CD4-positive, alpha-beta T cell (primary cell): ENCODE measurements around the gene ECM1. TPM values are rescaled to one million over a fixed set of nuclear protein-coding genes. Genes with fewer than 3 reads are reported as not detected.
A peak's percentile ranks its signal among the peaks of the same experiment; 100 is the strongest.

ENCODE experiments used
- ATAC-seq: fragments of 200-7000 bp; cut with Tn5 transposase; one replicate; pipeline ENCODE4 v1.10.0; 2022; ENCODE audit warnings: mild to moderate bottlenecking; ENCODE audit not compliant: poor library complexity
- CTCF ChIA-PET: fragments of 350-600 bp; sonication (Branson Sonifier 250); formaldehyde crosslinking; loops from one replicate; lab custom pipeline; 2021; ENCODE audit warnings: antibody characterized with exemption, inconsistent platforms; lab: Charles Lee
- POLR2A ChIA-PET: fragments of 350-600 bp; sonication (Branson Sonifier 250); formaldehyde crosslinking; loops from one replicate; lab custom pipeline; 2021; ENCODE audit warnings: antibody characterized with exemption, inconsistent platforms; lab: Charles Lee
- DNase-seq, 14 experiments: peaks; one replicate each; pipeline ENCODE4 v3.0.0-alpha.2; 2013 to 2020; ENCODE audit warnings: mixed read lengths in 2 of 14
- H3K27ac ChIP-seq, 2 donors: one replicate each; pipeline versions ENCODE4 v1.5.1 to v1.7.0; 2013; ENCODE audit warnings: low read length in 2 of 2, low read depth in 1 of 2, mild to moderate bottlenecking in 1 of 2
- H3K27me3 ChIP-seq, 2 experiments: 1 replicate in 1 of 2; 2 replicates in 1 of 2; pipeline versions ENCODE4 v1.6.1 to v1.7.0; 2013; ENCODE audit warnings: low read length in 2 of 2, control low read depth in 1 of 2, mild to moderate bottlenecking in 1 of 2, moderate library complexity in 1 of 2; ENCODE audit not compliant: insufficient read depth in 2 of 2, control insufficient read depth in 1 of 2
- H3K36me3 ChIP-seq: one replicate; pipeline ENCODE4 v1.6.1; 2013; ENCODE audit warnings: low read length, control low read depth; ENCODE audit not compliant: insufficient read depth
- H3K4me1 ChIP-seq: one replicate; pipeline ENCODE4 v1.6.1; 2013; ENCODE audit warnings: low read length, control low read depth; ENCODE audit not compliant: insufficient read depth
- H3K4me3 ChIP-seq: one replicate; pipeline ENCODE4 v1.5.1; 2013; ENCODE audit warnings: mild to moderate bottlenecking, low read length, moderate library complexity
- H3K9me3 ChIP-seq, 2 experiments: 1 replicate in 1 of 2; 2 replicates in 1 of 2; pipeline versions ENCODE4 v1.6.1 to v1.7.0; 2013; ENCODE audit warnings: low read length in 2 of 2, mild to moderate bottlenecking in 2 of 2, control low read depth in 1 of 2, moderate library complexity in 1 of 2; ENCODE audit not compliant: control insufficient read depth in 1 of 2, insufficient read depth in 1 of 2
- H3K27ac Mint-ChIP-seq: one replicate; pipeline ENCODE4 v1.8.0; 2020; ENCODE audit warnings: mixed read lengths
- H3K27me3 Mint-ChIP-seq: one replicate; pipeline ENCODE4 v1.8.0; 2021; ENCODE audit warnings: mixed read lengths
- H3K36me3 Mint-ChIP-seq: one replicate; pipeline ENCODE4 v1.8.0; 2021; ENCODE audit warnings: low read depth, mixed read lengths
- H3K4me1 Mint-ChIP-seq: one replicate; pipeline ENCODE4 v1.8.0; 2021; ENCODE audit warnings: low read depth, mixed read lengths
- H3K4me3 Mint-ChIP-seq: one replicate; pipeline ENCODE4 v1.8.0; 2020; ENCODE audit warnings: mild to moderate bottlenecking, mixed read lengths
- H3K9me3 Mint-ChIP-seq: one replicate; pipeline ENCODE4 v1.8.0; 2020; ENCODE audit warnings: mixed read lengths
- CTCF ChIP-seq: fragments of 200-600 bp; IDR thresholded peaks from one replicate; pipeline ENCODE4 v1.8.0; 2022; ENCODE audit warnings: antibody characterized with exemption, mild to moderate bottlenecking
- intact Hi-C, 2 experiments: fragments of 100-400 bp; cut with DNase I in 1 of 2; cut with micrococcal nuclease in 1 of 2; formaldehyde crosslinking; loops; one replicate each; pipeline versions ENCODE4 v1.15.1 to v1.9.0; 2023 to 2025; cut with DNase I, micrococcal nuclease
- total RNA-seq, 174 experiments: library from RNA in 2 of 174; stranded (reverse) in 2 of 174; gene quantifications; one replicate each; pipeline ENCODE4 v1.2.3 and lab custom pipeline; 2021 to 2026

The ECM1 gene
- total RNA-seq, 2 experiments from 2014 or later, result 0.31 TPM; not detected in 1

- H3K27ac Mint-ChIP-seq, result no peak overlapping the region
- intact Hi-C loops, result no loop called here
- peak in 1 of 14 experiments; percentile 33 for DNase-seq
Measured at GRCh38 chr1:150553392-150554085, 45.6 kb downstream of the ECM1 start.

GRCh38 chr1:150554086-150554452 lies 46.2 kb downstream of the ECM1 start:
- H3K4me1 Mint-ChIP-seq, result peaks cover 19% of the 10 kb centered on the region
- no peak for ATAC-seq
- peaks cover 12% of the 10 kb centered on the region for H3K27me3 Mint-ChIP-seq
- H3K27ac Mint-ChIP-seq, result no peak overlapping the region
- H3K36me3 ChIP-seq, result peaks cover 14% of the 10 kb centered on the region
- H3K9me3 Mint-ChIP-seq, result no peaks in the 10 kb centered on the region
- intact Hi-C loops, result no loop called here
- no peak overlapping the region for H3K4me3 ChIP-seq
- DNase-seq, result no peak
- ChIA-PET CTCF (no interaction called here), POLR2A (interaction anchor here (1.3 kb wide), 1 partner anchor 25 kb away, joined by 9 read pairs; the partner anchor contains the start of gene MCL1)
- H3K4me3 Mint-ChIP-seq, result no peak overlapping the region
- peaks cover 4% of the 10 kb centered on the region for H3K36me3 Mint-ChIP-seq
- H3K4me1 ChIP-seq, result peaks cover 47% of the 10 kb centered on the region
- peaks cover 0 to 5% of the 10 kb centered on the region in 2 experiments for H3K27me3 ChIP-seq
- H3K27ac ChIP-seq, result no peak overlapping the region
- H3K9me3 ChIP-seq, result no peaks in the 10 kb centered on the region
- TF ChIP-seq CTCF, result no peak

More at GRCh38 chr1:150553392-150554085, 45.6 kb downstream of the ECM1 start:
- H3K9me3 Mint-ChIP-seq, result no peaks in the 10 kb centered on the region
- H3K9me3 ChIP-seq, result no peaks in the 10 kb centered on the region
- H3K27me3 Mint-ChIP-seq, result peaks cover 13% of the 10 kb centered on the region
- TF ChIP-seq CTCF, result no peak
- peaks cover under 1 to 5% of the 10 kb centered on the region in 2 experiments for H3K27me3 ChIP-seq
- no peak overlapping the region for H3K27ac ChIP-seq
- POLR2A ChIA-PET, result interaction anchor here (1.3 kb wide), 1 partner anchor 25 kb away, joined by 9 read pairs; the partner anchor contains the start of gene MCL1
- H3K4me3 ChIP-seq, result no peak overlapping the region
- H3K4me3 Mint-ChIP-seq, result no peak overlapping the region
- CTCF ChIA-PET, result no interaction called here
- peaks cover 20% of the 10 kb centered on the region for H3K4me1 Mint-ChIP-seq
- peaks cover 14% of the 10 kb centered on the region for H3K36me3 ChIP-seq
- H3K4me1 ChIP-seq, result peaks cover 44% of the 10 kb centered on the region
- no peak for ATAC-seq
- H3K36me3 Mint-ChIP-seq, result peaks cover 4% of the 10 kb centered on the region

- H3K27me3 ChIP-seq, result no peaks in the 10 kb centered on the region
- CTCF ChIA-PET, result no interaction called here
- Mint-ChIP-seq H3K36me3 (peaks cover 9% of the 10 kb centered on the region), H3K27me3 (peaks cover 7% of the 10 kb centered on the region), H3K4me1 (peaks cover 18% of the 10 kb centered on the region), H3K9me3 (no peaks in the 10 kb centered on the region), H3K4me3 (peak overlapping the region; percentile 51), H3K27ac (no peak overlapping the region)
- H3K9me3 ChIP-seq, result no peaks in the 10 kb centered on the region
- intact Hi-C loops, result no loop called here
- peak in 1 of 14 experiments; percentile 45 for DNase-seq
- no peak overlapping the region for H3K4me3 ChIP-seq
- peaks cover 50% of the 10 kb centered on the region for H3K4me1 ChIP-seq
- no peak for TF ChIP-seq CTCF
- POLR2A ChIA-PET, result no interaction called here
- ATAC-seq, result no peak
- H3K27ac ChIP-seq, result no peak overlapping the region
- peaks cover 14% of the 10 kb centered on the region for H3K36me3 ChIP-seq
Measured at GRCh38 chr1:150555198-150555970, 47.5 kb downstream of the ECM1 start.
